Endothelial cell of umbilical vein (primary cell): ENCODE results near the gene SOAT1. TPM values are rescaled to one million over a fixed set of nuclear protein-coding genes. Genes with fewer than 3 reads are reported as not detected.

Experiments used
- BruUV-seq: library from RNA; stranded (reverse); fragments of 400-500 nt; replicated peaks from 2 replicates; lab custom pipeline; 2021; lab: Mats Ljungman, UMichigan
- CTCF ChIA-PET: fragments of 300-600, 350-600 bp; sonication (Branson Sonifier 250); formaldehyde crosslinking; loops from one replicate; lab custom pipeline; 2021; ENCODE audit warnings: antibody characterized with exemption, inconsistent platforms; lab: Charles Lee
- POLR2A ChIA-PET: fragments of 300-600, 350-600 bp; sonication (Branson Sonifier 250); formaldehyde crosslinking; loops from one replicate; lab custom pipeline; 2021; ENCODE audit warnings: antibody characterized with exemption, inconsistent platforms; lab: Charles Lee
- DNase-seq: peaks from one replicate; pipeline ENCODE4 v3.0.0-alpha.2; 2011; ENCODE audit warnings: low read depth, low spot score
- FAIRE-seq: peaks from 2 replicates; lab custom pipeline; 2011; peaks lifted over from hg19 to GRCh38; lab: Jason Lieb, UNC
- H2AFZ ChIP-seq: 2 replicates; pipeline ENCODE4 v1.6.0; 2012; ENCODE audit warnings: low read depth, low read length, control low read depth, inconsistent platforms
- H3K27ac ChIP-seq: 2 replicates; pipeline ENCODE4 v1.5.1; 2011; ENCODE audit warnings: low read depth, mild to moderate bottlenecking, control low read depth, low read length, moderate library complexity; ENCODE audit not compliant: insufficient read depth
- H3K27me3 ChIP-seq, 2 experiments: 2 replicates each; pipeline versions ENCODE4 v1.6.0 to v1.6.1; 2011; ENCODE audit warnings: low read length in 2 of 2, mixed read lengths in 1 of 2; ENCODE audit not compliant: control insufficient read depth in 2 of 2, insufficient read depth in 2 of 2
- H3K36me3 ChIP-seq, 2 experiments: 2 replicates in 1 of 2; 3 replicates in 1 of 2; pipeline ENCODE4 v1.5.1; 2011; ENCODE audit warnings: low read length in 2 of 2, mild to moderate bottlenecking in 1 of 2, moderate library complexity in 1 of 2; ENCODE audit not compliant: control insufficient read depth in 2 of 2, insufficient read depth in 2 of 2; ENCODE audit errors: extremely low read depth in 1 of 2
- H3K4me1 ChIP-seq: 3 replicates; pipeline ENCODE4 v1.5.1; 2011; ENCODE audit warnings: mild to moderate bottlenecking, low read length; ENCODE audit not compliant: control insufficient read depth, insufficient read depth; ENCODE audit errors: extremely low read depth
- H3K4me2 ChIP-seq: 2 replicates; pipeline ENCODE4 v1.6.1; 2011; ENCODE audit warnings: low read length, control low read depth, mixed read lengths; ENCODE audit not compliant: insufficient read depth
- H3K4me3 ChIP-seq, 3 experiments: fragments of 200-600 bp in 1 of 3; sonication (generic), shearing (Covaris generic) in 1 of 3; replicated peaks in 1 of 3; 2 replicates each; pipeline ENCODE4 v1.5.1; 2011 to 2016; ENCODE audit warnings: control low read depth in 3 of 3, low read length in 3 of 3, mild to moderate bottlenecking in 2 of 3, inconsistent platforms in 1 of 3, low read depth in 1 of 3, moderate library complexity in 1 of 3; ENCODE audit not compliant: insufficient read depth in 1 of 3
- H3K79me2 ChIP-seq: 2 replicates; pipeline ENCODE4 v1.6.0; 2012; ENCODE audit warnings: low read length, inconsistent platforms; ENCODE audit not compliant: control insufficient read depth, insufficient read depth
- H3K9ac ChIP-seq: replicated peaks from 2 replicates; pipeline ENCODE3; 2011; ENCODE audit warnings: low read length, control low read depth; ENCODE audit not compliant: insufficient read depth; ENCODE audit errors: extremely low read depth
- H3K9me1 ChIP-seq: replicated peaks from 3 replicates; pipeline ENCODE4 v1.6.0; 2011; ENCODE audit warnings: mild to moderate bottlenecking, low read length; ENCODE audit not compliant: control insufficient read depth, insufficient read depth; ENCODE audit errors: extremely low read depth
- H3K9me3 ChIP-seq: replicated peaks from 2 replicates; pipeline ENCODE4 v1.5.1; 2012; ENCODE audit warnings: low read length, inconsistent platforms; ENCODE audit not compliant: control insufficient read depth, insufficient read depth
- H4K20me1 ChIP-seq: replicated peaks from 2 replicates; pipeline ENCODE3; 2011; ENCODE audit warnings: mild to moderate bottlenecking, low read length; ENCODE audit not compliant: control insufficient read depth, insufficient read depth; ENCODE audit errors: extremely low read depth
- EZH2 ChIP-seq: IDR thresholded peaks from 2 replicates; pipeline ENCODE4 v1.6.1; 2012; ENCODE audit warnings: borderline replicate concordance, low read depth, mild to moderate bottlenecking, moderate library complexity, low read length, inconsistent platforms; ENCODE audit not compliant: severe bottlenecking
- FOS ChIP-seq: IDR thresholded peaks from 2 replicates; pipeline ENCODE4 v1.6.1; 2011; ENCODE audit warnings: mild to moderate bottlenecking, low read length, moderate library complexity, borderline replicate concordance; ENCODE audit not compliant: insufficient read depth
- GATA2 ChIP-seq: IDR thresholded peaks from 2 replicates; pipeline ENCODE4 v1.7.0; 2011; ENCODE audit warnings: low read depth, mild to moderate bottlenecking, moderate library complexity, mixed read lengths, low read length; ENCODE audit not compliant: insufficient read length, insufficient read depth
- JUN ChIP-seq: IDR thresholded peaks from 2 replicates; pipeline ENCODE4 v1.6.1; 2011; ENCODE audit warnings: borderline replicate concordance, low read depth; ENCODE audit not compliant: insufficient read length, insufficient read depth
- MAX ChIP-seq: IDR thresholded peaks from 2 replicates; pipeline ENCODE4 v1.6.1; 2011; ENCODE audit not compliant: insufficient read depth, insufficient read length
- MYC ChIP-seq: IDR thresholded peaks from one replicate; pipeline ENCODE4 v1.6.1; 2011; ENCODE audit warnings: mild to moderate bottlenecking, low read depth, low read length
- POLR2A ChIP-seq: IDR thresholded peaks from 2 replicates; pipeline ENCODE4 v1.6.1; 2012; ENCODE audit warnings: low read depth, mild to moderate bottlenecking, control low read depth, low read length
- POLR2AphosphoS5 ChIP-seq: IDR thresholded peaks from 2 replicates; pipeline ENCODE4 v1.6.1; 2012; ENCODE audit warnings: low read depth, mild to moderate bottlenecking, control low read depth, low read length, moderate library complexity; ENCODE audit not compliant: insufficient read depth
- dilution Hi-C: fragments of 300-500 bp; cut with MboI; formaldehyde crosslinking; loops from one replicate; pipeline ENCODE4 v1.15.0; 2019; ENCODE audit warnings: low sequenced_read_pairs; ENCODE audit not compliant: extremely low pct_ligation_motif_present
- intact Hi-C: fragments of 100-400 bp; cut with micrococcal nuclease; formaldehyde crosslinking; loops from one replicate; pipeline ENCODE4 v1.10.0; 2022
- polyA plus RNA-seq, 4 experiments: library from polyadenylated mRNA; depleted of rRNA in 3 of 4; stranded (reverse) in 3 of 4; unstranded in 1 of 4; fragments of >200 nt; gene quantifications; 2 replicates each; pipeline versions ENCODE4 v1.2.1 to v1.2.3, GENCODE V29; 2011 to 2012; ENCODE audit warnings: missing spikeins in 1 of 4
- total RNA-seq: library from RNA; stranded (reverse); gene quantifications from 2 replicates; pipeline ENCODE4 v1.2.3, GENCODE V29; 2021
- TF ChIP-seq, protein P1 (sequence below), 2 donors: IDR thresholded peaks; 1 replicate in 1 of 2; 2 replicates in 1 of 2; pipeline ENCODE4 v1.5.1; 2011; ENCODE audit warnings: low read length in 2 of 2, mild to moderate bottlenecking in 2 of 2, moderate library complexity in 2 of 2, control low read depth in 1 of 2, inconsistent platforms in 1 of 2, low read depth in 1 of 2; ENCODE audit not compliant: insufficient read depth in 1 of 2; ENCODE audit errors: extremely low read depth in 1 of 2

SOAT1 gene
- total and polyA plus RNA-seq, 2 donors (not counting 3 experiments of a cell fraction or from before 2014, with no cell fraction given): 14.0 to 38.2 TPM

- no peak overlapping the region for H3K9ac ChIP-seq
- H3K4me2 ChIP-seq: no peak overlapping the region
- H4K20me1 ChIP-seq: no peaks in the 10 kb centered on the region
- H3K9me1 ChIP-seq: no peaks in the 10 kb centered on the region
- H3K27ac ChIP-seq: no peak overlapping the region
- FAIRE-seq: no peak
- BruUV-seq: no TSS peak
- dilution Hi-C loops (no loop called here), intact Hi-C loops (no loop called here)
- TF ChIP-seq FOS (no peak), POLR2AphosphoS5 (no peak), EZH2 (no peak), MAX (no peak), GATA2 (no peak), POLR2A (no peak), MYC (no peak), JUN (no peak)
- TF ChIP-seq, protein P1, sequence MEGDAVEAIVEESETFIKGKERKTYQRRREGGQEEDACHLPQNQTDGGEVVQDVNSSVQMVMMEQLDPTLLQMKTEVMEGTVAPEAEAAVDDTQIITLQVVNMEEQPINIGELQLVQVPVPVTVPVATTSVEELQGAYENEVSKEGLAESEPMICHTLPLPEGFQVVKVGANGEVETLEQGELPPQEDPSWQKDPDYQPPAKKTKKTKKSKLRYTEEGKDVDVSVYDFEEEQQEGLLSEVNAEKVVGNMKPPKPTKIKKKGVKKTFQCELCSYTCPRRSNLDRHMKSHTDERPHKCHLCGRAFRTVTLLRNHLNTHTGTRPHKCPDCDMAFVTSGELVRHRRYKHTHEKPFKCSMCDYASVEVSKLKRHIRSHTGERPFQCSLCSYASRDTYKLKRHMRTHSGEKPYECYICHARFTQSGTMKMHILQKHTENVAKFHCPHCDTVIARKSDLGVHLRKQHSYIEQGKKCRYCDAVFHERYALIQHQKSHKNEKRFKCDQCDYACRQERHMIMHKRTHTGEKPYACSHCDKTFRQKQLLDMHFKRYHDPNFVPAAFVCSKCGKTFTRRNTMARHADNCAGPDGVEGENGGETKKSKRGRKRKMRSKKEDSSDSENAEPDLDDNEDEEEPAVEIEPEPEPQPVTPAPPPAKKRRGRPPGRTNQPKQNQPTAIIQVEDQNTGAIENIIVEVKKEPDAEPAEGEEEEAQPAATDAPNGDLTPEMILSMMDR (IDR thresholded peaks at IDR 0.05; ENCODE audit: extremely low read depth in 1 of 2, insufficient read depth in 1 of 2, low read depth in 1 of 2, low read length in 2 of 2): no peak
- no peaks in the 10 kb centered on the region for H3K9me3 ChIP-seq
- CTCF ChIA-PET: no interaction called here
- no peak for DNase-seq
- H3K79me2 ChIP-seq: no peaks in the 10 kb centered on the region
- peaks cover 0 to 3% of the 10 kb centered on the region in 2 experiments for H3K36me3 ChIP-seq
- no peak overlapping the region for H3K4me3 ChIP-seq
- H3K4me1 ChIP-seq: no peaks in the 10 kb centered on the region
- H2AFZ ChIP-seq: no peak overlapping the region
- POLR2A ChIA-PET: no interaction called here
- H3K27me3 ChIP-seq: no peaks in the 10 kb centered on the region
Measured at GRCh38 chr1:179351281-179351680, 57.7 kb downstream of the SOAT1 start.
